ENCODE measurements around the gene DDX25.

The DDX25 gene

DNA sequence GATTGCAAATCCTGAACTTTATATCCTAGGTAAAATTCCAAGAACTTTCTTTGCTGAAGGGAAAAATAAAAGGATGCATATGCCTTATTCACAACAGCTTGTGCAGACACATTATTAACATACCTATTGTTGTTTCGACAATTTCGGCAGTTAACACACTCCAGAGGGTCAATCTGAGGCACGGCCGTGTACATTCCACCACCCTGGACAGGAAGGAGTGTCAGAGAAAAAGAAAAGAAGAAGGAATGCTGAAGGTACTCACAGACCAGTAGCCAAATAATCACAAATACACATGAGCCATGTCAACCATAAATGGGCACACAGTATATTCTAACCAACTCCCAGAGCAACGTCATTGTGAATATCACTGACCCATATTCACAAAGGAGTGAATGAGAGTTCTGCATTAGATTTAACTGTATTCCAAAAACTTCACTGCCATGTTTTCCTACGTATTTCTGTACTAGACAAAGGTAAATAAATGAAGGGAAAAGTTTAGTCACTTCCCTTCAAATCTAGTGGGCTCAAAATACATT lies 73.9 kb downstream of the DDX25 start:
- no peak for DNase-seq (ENCODE audit: low read depth)
